Gastroesophageal sphincter (tissue), 3 donors: ENCODE results near the gene DCLK1.

ENCODE experiments used
- CTCF ChIP-seq, 4 experiments: fragments of 200-600 bp in 2 of 4; fragments of 450-650 bp in 2 of 4; sonication (generic) in 1 of 4; IDR thresholded peaks; one replicate each; pipeline ENCODE4 v1.5.1; 2017 to 2019; ENCODE audit warnings: antibody characterized with exemption in 4 of 4, mild to moderate bottlenecking in 2 of 4, moderate library complexity in 2 of 4
- POLR2A ChIP-seq, 2 donors: fragments of 450-650 bp; IDR thresholded peaks; one replicate each; pipeline ENCODE4 v1.6.1; 2017; ENCODE audit warnings: antibody characterized with exemption in 2 of 2, mild to moderate bottlenecking in 2 of 2, moderate library complexity in 1 of 2
- POLR2AphosphoS5 ChIP-seq: sonication (generic); formaldehyde crosslinking; IDR thresholded peaks from one replicate; pipeline ENCODE4 v1.6.1; 2017; ENCODE audit warnings: antibody characterized with exemption

- TF ChIP-seq POLR2A (IDR thresholded peaks at IDR 0.05), result no peak
- TF ChIP-seq CTCF (IDR thresholded peaks at IDR 0.05), result no peak
- no peak for TF ChIP-seq POLR2AphosphoS5
These were observed 239.4 kb downstream of the DCLK1 start for GRCh38 chr13:35891507-35892441.
